CD4-positive, alpha-beta T cell treated with Interleukin-10 for 1 hour (primary cell): ENCODE measurements around the gene ZNF423.

ENCODE experiments used
- DNase-seq: peaks from one replicate; pipeline ENCODE4 v3.0.0-alpha.2; 2020

The ZNF423 gene

DNA sequence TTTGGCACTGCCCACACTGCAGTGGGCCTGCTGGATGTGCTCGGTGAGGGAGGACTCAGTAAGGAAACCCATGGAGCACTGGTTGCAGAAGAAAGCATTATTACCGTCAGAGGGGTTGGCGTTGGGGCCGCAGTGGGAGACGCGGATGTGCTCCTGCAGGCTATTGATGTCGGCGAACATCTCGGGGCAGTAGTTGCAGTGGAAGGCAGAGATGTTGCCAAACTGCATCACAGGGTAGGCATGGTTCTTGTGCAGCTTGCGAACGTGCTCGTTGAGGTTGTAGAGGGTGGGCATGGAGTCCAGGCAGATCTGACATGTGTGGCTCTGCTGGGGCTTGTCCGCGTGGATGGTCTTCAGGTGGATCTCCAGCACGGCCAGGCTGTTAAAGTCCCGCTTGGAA, 218.4 kb downstream of the ZNF423 start:
- DNase-seq, result no peak

DNA sequence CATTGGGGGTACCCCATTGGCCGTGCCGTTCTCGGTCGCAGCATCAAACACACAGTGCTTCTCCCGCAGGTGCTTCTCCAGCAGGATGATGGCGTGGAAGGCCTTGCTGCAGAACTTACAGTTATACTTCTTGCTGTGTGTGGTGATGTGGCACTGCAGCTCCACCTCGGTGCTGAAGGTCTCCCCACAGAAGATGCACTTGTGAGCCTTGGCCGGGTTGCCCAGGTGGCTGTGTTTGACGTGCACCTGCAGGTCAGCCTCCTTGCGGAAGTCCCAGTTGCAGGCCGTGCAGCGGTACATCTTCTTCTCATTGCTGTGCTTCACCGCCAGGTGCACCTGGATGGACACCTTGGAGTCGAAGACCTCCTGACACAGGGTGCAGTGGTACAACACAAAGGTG, 219.3 kb downstream of the ZNF423 start:
- DNase-seq, result no peak

DNA sequence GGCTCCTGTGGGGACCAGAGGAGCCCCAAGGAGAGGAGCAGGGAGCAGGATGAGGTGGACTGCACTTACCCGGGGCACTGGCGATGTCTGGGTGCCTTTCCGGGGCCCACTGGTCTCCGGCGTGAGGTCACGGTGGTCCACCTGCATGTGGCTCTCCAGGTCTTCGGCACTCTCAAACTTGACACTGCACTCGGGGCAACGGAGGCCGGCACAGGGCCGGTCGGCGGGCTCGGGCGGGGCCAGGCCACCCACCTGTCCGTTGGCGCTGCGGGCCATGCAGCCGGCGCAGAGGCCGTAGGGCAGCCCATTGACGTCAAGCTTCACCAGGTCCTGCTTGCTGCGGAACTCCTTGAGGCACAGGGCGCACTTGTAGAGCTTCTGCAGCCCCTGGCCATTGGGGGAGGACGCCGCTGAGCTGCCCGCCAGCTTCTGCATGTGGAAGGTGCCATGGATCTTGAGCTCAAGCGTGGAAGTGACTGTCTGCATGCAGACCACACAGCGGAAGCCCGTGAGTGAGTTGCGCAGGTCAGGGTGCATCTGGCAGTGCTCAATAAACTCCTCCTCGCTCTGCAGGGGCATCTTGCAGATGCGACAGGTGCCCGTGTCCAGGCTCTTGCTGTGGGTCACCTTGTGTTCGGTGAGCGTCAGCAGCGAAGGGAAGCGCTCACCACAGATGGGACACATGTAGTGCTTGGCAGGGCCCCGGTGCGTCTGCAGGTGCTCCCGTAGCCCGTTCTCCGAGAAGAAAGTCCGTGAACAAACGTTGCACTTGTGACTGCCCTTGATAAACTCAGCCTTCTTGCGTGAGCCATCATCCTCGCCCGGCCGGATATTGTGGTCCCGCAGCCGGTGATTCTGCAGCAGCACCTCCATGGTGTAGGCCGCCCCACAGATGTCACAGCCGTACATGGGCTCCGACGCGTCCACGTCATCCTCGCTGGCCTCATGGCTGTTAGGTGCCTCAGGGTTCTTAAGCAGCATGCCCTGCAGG, 220.0 kb downstream of the ZNF423 start:
- no peak for DNase-seq

DNA sequence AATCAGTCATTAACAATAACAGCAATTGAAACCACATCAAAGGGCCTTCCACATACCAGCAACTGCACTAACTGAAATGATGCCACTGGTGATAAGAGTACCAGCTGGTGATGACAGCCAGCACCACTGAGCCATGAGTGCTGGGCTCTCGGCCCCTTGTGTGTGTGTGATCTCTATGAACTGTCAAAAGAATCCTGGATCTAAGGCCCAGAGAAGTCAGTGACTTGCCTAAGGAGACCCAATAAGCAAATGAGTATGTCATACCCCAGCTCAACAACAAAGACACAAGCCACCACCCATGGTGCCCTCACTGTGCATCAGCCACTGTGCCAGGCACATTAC, 220.9 kb downstream of the ZNF423 start:
- no peak for DNase-seq

DNA sequence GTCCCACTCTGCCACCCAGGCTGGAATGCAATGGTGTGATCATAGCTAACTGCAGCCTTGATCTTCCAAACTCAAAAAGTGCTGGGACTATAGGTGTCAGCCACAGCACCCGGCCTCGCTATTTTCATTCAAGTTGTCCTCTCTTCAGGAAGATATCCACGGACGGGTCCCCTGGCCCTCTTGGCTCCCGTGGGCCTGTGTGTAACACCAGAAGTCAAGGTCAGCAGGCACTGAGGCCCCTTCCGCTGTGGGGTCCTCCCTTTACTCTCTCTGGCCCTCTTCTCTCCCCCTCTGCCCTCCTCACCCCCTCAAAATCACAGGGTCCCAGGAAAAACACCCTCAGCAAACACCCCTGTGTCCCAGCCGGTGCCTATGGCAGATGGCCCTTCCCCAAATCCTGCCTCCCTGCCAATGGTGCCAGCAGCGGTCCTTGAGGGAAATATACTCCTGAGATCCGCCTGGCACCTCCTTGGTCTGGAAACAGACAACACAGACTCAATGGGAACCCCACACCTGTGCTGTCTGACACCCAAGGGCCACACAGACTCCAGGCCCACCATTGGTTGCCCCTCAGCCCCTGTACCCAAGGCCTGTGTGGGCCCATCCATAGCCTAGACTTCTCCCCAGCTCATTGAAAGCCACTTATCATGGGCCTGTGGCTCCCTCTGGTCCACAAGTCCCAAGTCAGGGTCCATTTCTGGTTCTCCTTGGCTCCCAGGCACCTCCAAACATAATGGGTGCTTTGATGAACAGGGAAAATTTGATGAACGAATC, 221.5 kb downstream of the ZNF423 start:
- DNase-seq, result no peak

DNA sequence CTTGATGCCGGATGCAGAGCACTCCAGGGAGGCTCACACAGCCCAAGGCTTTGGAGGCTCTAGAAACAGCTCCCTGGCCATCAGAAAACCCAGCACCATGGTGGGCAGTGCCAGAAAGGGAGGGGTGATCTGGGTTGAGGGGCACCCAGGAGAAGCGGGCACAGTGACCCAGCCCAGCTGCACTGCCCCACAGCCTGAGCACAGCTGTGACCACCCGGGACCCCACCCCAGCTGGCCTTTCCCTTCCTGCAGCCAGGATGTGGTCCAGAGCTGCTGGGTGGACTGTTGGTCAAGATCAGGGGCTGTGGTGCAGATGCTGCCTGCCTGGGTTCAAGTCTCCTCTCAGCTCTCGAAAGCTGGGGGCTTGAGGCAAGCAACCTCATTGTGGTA, 223.1 kb downstream of the ZNF423 start:
- no peak for DNase-seq

DNA sequence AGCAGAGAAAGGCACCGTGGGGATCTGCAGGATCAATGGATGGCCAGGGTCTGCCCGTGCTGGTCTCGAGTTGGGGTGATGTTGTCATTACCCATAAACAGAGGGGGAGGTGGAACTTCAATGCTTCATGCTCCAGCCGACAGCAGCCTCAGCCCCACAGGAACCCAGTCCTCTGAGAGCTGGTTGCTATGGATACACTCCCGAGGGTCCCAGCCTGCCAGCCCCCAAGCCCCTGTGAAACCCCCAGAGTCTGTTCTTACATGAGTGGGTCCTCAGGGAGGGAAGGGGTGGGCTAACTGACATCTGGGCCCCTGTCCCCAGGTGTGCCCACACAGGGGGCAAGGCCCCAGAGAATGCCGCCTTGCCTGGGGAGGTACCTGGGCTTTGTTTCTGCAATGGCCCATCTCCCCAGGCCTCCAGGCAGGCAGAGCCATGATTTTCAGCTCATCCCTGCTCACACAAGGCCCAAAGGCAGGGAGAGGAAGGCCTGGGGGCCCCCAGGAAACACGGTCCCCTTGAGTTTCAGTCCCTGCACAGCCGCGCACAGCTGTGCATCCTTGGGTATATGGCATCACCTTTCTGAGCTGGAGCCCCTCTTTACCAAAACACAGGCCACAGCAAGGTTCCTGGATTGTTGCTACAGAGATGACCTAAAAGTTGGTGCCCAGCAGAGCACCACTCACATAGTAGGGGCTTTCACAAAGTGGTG, 223.7 kb downstream of the ZNF423 start:
- DNase-seq, result no peak

DNA sequence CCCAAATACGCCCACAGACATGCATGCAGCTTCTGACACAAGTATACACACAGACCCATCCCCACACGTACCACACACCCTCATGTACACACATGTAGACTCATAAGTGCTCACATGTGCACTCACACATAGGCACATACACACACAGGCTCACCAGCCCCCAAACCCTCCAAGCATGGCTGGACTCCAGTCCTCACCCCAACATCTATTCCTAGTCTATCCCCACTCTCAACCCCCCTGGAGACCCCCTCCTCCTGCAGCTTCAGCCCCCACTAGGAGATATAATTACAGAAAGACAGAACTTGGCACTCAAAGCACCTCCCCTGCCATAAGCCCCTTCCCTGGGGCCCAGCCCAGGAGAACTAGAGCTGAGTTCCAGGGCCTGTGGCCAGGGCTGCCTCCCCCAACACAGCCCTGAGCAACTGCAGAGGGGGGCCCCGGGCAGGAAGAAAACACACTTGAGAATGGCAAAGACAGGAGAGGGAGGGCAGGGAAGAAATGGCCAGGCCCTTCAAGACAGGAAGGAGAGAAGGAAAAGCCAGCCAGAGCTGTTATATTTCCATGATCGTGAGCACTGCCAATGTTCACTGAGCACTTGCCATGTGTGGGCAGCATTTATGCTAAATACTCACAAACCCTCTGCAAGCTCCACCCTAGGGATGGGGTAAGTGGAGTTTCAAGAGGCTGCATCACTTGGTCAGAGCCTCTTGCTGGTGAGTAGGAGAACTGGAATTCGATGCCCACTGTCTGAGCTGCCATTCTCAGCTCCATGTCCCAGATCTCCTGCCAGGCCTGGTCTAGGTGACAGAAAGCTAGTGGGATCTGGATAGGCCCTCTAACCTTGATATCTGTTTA, 224.5 kb downstream of the ZNF423 start:
- no peak for DNase-seq

DNA sequence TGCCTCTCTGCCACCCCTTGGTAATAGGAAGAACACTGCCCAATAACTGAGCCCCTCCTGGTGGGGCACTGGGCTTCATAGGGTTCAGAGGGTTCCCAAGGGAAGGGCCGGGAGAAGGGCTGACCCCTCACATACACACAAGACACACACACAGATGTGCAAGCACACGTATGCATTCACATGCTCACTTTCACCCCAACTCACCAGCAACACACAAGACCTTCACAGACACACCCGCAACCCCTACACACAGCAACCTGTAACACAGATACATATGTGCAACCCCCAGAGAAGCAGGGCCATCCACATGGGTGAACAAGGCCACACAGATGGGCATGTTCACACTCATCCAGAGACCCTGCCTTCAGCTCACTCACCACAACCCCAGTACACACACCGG, 225.1 kb downstream of the ZNF423 start:
- no peak for DNase-seq

DNA sequence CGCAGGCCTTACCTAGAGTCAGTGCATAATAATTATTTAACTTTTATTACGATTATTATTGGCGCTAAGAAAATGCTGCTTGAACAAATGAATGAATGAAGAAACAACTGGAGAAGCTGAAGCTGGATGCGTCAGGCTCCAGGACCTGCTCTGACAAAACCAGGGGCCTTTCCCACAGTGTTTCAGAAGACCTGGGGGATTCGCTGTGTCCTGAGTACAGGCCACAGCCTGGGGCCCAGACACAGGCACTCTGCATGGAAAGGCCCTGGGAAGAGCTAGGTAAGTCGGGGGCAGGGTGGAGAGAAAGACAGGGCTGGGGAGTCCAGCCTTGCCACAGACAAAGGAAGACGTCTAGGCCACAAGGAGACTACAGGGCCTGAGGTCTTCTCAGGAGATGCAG, 226.1 kb downstream of the ZNF423 start:
- DNase-seq, result no peak

DNA sequence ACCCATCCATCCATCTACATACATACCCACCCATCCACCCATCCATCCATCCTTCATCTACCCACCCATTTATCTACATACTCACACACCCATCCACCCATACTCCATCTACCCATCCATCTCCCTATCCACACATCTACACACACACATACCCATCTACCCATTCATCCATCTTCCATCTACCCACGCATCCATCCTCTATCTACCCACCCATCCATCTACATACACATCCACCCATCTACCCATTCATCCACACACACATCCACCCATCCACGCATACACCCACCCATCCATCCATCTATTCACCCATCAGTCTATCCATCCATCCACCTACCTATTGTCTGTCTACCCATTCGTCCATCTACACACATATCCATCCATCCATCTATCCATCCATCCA, 227.8 kb downstream of the ZNF423 start:
- DNase-seq, result no peak

DNA sequence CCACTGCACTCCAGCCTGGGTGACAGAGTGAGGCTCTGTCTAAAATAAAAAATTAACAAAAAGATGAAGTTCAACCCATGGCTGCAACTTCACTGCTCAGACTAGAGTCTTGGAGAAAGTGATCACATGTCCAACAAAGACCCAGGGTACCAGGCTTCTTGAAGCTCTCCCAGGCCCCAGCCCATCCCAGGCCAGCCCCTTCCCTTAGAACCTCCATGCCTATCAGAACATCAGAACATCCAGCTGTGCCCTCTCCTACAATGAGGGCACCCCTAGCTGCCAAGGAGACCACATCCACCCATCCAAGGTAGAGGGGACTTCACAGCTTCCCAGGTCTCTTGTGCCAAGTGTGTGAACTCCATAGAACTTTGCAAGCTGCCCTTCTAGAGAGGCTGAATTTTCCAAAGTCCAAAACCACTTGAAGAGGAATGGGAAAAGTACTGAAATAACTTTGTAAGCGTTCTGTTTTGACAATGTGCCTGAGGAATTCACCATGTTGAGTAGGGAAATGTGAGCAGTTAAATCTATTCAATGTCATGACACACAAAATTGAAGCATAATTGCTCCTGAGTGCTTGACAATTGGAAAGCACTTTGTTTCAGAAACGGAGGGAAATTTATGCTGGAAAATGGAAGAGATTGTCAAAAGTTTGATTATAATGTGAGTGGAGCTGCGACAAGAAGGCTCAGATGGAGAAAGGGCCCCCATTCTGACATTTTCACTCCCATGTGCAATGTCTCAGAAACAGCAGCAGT, 230.4 kb downstream of the ZNF423 start:
- no peak for DNase-seq

DNA sequence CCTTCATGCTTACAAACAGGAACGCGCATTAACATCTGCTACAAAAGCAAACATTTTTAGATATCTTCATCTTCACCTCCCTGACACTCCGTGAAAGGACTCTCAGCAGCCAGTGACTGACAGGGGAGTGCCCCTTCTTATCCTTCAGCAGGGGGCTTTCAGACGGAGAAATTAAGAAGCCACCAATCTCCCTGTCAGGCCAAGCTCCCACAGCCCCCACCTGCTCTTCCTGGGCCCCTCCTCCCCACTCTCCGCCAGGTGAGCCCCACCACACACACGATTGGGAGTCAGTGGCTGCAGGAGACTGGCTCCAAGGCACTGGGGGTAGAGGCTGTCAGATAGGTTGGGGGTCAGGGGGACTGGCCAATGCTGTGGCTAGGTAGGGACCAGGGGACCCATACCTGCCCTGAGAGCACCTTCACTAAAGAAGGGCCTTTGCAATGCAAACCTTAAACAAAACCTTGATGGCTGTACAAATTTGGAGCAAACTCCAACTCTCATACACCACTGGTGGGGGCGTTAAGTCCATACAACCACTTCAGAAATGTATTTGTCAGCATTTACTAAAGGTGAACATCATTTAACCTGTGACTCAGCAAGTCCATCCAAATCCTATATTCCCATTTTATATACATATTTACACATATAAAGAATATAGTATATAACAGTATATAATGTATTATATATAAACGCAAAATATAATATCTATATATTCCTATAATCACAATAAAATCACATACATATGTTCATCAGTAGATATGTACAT, 232.2 kb downstream of the ZNF423 start:
- DNase-seq, result no peak

DNA sequence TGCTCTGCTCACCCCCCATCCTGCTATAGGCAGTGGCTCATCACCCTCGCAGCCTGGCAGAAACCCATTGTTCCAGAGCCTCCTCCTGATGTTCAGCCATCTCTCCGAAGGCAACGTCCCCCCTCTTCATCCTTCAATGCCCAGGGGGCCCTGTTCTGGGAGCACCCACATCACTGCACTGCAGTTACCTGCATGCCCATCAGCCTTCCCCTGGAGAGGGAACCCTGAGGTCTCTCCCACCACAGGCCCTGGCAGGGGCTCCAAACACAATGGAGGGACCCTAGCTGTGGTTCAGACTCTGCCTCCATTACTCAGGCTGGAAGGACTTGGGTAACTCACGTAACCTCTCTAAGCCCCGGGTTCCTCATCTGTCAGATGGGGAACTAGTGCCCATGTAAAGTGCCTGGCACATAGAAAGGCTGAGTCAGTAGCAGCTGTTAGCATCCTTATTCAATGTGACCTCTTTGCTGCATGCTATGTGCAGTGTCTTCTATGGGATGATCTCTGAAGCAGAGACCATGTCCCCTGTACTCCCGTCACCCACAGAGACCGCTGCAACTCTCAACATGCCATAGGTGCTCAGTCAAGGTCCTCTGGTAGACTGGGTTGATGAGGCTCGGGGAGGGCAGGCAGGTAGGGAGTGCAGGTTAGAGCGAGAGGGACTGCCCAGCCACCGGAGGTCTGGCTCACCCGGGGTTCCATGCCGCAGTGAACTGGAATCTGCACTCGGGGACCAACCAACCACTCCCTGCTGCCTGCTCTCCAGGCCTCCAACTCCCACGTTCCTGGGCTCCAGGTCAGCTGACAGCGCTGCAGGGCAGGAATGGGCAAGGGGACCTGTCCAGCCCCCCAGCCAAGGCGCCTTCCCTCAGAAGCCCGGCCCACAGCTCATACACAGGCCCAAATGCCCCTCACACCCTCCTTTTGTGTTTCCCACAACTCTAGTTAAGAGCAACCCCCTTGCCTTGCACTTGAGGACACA, 233.2 kb downstream of the ZNF423 start:
- no peak for DNase-seq

DNA sequence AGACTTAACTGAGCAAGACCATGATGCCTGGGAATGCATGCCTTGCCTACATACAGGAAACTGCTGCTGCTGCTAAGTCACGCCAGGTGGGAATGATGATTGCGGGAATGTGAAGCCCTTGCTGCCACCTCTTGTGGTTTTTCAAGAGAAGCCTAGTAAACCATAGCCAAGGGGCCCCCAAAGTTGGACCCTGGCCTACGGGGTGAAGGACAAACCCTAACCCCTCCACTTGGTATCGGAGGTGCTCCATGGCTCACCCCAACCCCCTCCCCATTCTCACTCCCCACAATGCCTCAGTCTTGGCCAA, 233.9 kb downstream of the ZNF423 start:
- DNase-seq, result no peak

DNA sequence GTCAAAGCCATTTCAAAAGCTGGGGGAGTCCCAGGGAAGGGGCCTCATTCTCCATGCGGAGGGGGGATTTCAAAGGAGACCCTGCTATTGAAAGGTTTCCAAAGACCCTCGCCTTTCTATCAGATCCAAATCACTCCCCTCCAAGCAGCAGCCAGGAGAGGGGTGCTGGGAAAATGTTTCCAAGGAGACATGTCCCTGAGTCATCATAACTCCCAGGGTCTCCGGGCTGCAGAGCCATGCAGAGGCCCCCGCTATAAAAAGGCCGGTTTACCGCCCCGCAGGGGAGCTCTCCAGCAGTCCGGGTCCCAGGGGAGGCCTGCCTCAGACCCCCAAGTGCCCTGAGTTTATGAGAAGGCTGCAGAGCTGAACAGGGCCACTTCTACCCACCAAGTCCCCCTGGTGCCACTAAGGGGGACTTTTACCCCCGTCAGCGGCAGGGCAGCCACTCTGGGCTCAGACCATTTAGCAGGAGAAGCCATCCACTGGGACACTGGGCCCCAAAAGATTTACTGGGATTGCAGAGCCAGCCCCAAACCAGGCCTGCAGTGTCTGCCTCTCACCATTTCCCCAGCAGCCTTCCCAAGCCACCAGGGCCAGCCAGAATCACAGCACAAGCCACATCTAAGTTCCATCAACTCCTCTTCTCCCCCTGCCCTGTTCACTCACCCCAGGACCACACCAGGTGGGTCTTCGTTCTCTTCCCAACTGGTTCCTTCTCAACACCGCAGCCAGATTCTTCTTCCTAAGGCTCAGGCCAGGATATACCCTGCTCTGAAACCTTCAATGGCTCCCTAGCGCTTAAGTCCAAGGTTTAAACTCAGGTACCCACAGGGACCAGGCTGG, 234.4 kb downstream of the ZNF423 start:
- no peak for DNase-seq

DNA sequence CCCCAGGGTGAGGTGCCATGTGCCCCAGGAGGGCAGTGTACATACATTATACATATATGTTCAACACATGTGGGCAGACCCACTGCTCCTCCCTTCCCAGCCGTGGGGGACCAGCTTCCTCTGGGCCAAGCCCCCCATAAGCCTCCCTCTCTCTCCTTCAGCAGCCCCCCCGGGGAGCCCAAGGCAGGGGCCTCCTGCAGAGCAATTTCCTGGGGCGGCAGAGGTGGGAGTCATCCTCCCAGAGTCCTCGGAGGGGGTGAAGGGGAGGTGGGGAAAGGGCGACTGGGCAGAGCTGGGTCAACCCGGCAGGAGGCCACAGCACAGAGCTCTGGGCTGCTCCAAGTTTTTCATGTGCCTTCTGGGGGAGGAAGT, 235.1 kb downstream of the ZNF423 start:
- no peak for DNase-seq

DNA sequence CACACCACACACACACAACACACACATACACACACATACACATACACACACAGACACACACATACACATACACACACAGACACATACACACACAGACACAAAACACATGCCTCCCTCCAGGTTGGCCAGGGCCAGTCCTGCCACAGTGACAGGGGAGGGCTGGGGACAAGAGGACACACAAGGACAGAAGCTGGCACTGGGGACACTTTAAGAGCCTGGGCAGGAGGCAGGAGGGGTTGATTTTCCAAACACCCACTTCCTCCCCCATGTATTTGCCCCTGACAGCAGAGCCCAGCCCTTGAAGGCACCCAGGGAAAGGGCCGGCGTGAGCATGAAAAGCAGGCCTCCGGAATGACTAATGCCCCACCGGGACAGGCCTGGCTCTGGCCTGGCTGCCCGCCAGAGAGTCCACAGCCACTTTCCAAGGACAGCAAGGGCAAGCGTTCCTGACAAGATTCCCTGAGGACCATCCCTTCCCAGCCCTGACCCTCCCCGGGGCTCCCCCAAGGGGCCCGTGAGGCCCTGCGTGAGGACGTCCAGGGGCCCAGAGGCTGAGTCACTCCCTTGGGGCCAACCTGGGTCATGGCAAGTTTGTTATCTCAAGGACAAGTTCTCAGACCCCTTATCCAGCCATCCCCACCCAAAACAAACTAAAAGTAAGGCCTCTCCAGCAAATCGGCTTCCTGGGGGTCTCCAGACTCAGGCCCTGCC, 235.6 kb downstream of the ZNF423 start:
- DNase-seq, result no peak

DNA sequence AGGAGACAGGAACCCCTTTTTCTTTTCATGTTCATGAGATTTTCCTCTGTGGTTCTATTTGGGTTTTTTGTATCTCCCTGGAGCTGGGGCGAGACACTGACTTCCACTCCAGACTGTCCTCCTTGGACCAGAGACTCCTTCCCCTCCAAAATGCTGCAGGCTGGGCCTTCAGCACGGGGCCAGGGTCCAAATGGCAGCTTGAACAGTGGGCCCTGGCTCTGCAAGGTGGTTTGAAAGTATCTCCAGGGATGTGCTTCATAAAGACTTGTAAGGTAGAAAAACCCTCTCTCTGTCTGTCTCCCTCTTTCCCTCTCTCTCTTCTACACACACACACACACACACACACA, 236.1 kb downstream of the ZNF423 start:
- no peak for DNase-seq
